Astrocyte of the spinal cord (primary cell): ENCODE data around the gene IFT88.

ENCODE experiments used
- DNase-seq: peaks from one replicate; pipeline ENCODE4 v3.0.0; 2011; ENCODE audit warnings: low read depth, low spot score
- H3K4me3 ChIP-seq: 2 replicates; pipeline ENCODE4 v1.5.1; 2011; ENCODE audit warnings: low read depth, mild to moderate bottlenecking, low read length, moderate library complexity
- in situ Hi-C: cut with HindIII; loops from 2 replicates; pipeline ENCODE4 v1.10.0; 2017; ENCODE audit warnings: low sequenced_read_pairs
- TF ChIP-seq, protein P1 (sequence below): IDR thresholded peaks from 2 replicates; pipeline ENCODE4 v1.5.1; 2012; ENCODE audit warnings: low read depth, mild to moderate bottlenecking, low read length, inconsistent platforms

The IFT88 gene

DNA sequence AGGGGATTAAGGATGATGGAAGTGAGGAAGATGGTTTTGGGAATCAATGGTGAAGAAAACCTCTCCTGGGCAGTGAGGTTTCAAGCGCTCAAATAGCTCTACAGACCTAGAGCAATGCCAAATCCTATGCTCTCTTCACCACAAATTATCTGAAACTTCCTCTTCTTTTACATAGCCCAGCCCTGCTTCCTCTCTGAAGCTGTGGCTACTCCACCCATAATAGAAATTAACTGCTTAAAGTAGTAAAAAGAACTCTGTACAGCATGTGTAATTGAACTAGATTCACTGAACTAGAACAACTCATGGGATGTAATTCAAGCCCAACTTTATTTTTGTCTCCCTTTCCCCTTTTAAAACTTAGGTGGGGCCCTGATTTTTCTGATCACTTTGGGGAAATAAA lies 20.4 kb upstream of the IFT88 start:
- TF ChIP-seq, protein P1, sequence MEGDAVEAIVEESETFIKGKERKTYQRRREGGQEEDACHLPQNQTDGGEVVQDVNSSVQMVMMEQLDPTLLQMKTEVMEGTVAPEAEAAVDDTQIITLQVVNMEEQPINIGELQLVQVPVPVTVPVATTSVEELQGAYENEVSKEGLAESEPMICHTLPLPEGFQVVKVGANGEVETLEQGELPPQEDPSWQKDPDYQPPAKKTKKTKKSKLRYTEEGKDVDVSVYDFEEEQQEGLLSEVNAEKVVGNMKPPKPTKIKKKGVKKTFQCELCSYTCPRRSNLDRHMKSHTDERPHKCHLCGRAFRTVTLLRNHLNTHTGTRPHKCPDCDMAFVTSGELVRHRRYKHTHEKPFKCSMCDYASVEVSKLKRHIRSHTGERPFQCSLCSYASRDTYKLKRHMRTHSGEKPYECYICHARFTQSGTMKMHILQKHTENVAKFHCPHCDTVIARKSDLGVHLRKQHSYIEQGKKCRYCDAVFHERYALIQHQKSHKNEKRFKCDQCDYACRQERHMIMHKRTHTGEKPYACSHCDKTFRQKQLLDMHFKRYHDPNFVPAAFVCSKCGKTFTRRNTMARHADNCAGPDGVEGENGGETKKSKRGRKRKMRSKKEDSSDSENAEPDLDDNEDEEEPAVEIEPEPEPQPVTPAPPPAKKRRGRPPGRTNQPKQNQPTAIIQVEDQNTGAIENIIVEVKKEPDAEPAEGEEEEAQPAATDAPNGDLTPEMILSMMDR = no peak
- no peak overlapping the region for H3K4me3 ChIP-seq
- in situ Hi-C loops = no loop called here
- DNase-seq = no peak

DNA sequence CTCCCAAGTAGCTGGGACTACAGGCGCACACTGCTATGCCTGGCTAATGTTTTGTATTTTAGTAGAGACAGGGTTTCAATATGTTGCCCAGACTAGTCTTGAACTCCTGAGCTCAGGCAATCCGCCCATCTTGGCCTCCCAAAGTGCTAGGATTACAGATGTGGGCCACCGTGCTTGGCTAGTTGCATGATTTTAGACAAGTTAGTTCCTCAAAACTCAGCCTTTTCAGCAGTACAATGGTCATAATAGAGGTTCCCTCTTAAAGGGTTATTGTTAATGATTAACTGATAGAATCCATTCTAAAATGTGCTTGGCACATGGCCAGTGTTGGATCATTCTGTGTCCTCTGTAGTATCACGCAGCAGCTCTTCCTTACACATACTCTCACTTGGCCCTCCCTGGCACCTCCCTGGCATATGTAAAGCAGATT lies 19.5 kb upstream of the IFT88 start:
- in situ Hi-C loops = no loop called here
- DNase-seq = no peak
- TF ChIP-seq, protein P1 = no peak
- no peak overlapping the region for H3K4me3 ChIP-seq

DNA sequence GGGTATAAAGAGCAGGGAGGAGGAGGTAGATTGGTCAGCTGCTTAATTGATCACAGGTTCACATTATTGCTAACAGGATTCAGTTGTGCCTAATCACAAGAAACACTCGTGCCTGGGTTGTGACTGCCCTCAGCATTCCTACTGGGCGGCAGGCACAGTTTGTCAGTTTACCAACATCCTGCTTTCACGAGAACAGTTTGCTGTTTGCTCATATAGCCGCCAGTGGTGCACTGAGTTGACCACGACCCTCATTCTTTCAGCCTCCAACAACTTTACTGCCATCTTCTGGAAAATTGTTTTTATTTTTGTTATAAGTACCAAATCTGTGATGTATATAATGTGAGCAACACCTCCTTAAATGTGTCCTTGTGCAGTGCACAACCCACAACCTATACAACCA lies 16.2 kb upstream of the IFT88 start:
- TF ChIP-seq, protein P1 = no peak
- no peak overlapping the region for H3K4me3 ChIP-seq
- peak; percentile 7 for DNase-seq
- in situ Hi-C loops = no loop called here

DNA sequence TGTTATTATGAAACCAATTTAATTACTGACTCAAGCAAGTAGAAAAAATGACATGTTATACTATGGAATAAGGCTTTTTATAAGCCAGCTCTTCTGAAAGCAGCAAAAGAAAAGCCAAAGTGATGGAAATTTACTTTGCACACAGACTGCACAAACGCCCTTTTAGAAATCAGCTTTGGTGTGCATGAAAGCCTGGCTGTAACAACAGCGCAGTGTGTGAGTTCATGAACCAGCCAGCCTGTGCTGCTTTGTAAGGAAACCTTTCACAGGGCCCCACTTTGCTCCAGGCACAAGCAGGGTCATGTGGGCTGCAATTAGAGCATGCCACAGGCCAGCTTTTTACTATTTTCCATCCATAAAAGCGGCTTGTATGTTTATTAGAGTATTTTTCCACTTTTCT lies 13.6 kb upstream of the IFT88 start:
- DNase-seq = peak; percentile 5
- TF ChIP-seq, protein P1 = no peak
- in situ Hi-C loops = no loop called here
- no peak overlapping the region for H3K4me3 ChIP-seq

DNA sequence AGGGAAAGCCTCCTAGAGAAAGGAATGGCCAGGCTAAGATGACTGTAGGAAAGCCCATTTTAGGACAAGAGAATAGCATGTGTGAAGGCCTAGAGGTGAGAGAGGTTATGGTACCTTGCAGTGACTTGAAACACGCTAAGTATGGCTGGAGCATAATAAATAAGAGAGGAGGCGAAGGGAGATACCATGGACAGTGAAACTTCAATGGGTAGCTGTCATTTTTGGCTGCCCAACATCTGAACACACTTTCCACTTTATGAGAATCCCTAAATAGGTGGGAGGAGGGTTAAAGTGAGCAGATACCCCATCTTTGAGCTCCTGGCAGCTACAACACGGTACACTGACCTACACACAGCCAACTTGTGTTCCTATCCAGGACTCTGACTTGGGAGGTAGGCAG lies 8.0 kb upstream of the IFT88 start:
- in situ Hi-C loops = no loop called here
- no peak for DNase-seq
- TF ChIP-seq, protein P1 = no peak
- H3K4me3 ChIP-seq = no peak overlapping the region

DNA sequence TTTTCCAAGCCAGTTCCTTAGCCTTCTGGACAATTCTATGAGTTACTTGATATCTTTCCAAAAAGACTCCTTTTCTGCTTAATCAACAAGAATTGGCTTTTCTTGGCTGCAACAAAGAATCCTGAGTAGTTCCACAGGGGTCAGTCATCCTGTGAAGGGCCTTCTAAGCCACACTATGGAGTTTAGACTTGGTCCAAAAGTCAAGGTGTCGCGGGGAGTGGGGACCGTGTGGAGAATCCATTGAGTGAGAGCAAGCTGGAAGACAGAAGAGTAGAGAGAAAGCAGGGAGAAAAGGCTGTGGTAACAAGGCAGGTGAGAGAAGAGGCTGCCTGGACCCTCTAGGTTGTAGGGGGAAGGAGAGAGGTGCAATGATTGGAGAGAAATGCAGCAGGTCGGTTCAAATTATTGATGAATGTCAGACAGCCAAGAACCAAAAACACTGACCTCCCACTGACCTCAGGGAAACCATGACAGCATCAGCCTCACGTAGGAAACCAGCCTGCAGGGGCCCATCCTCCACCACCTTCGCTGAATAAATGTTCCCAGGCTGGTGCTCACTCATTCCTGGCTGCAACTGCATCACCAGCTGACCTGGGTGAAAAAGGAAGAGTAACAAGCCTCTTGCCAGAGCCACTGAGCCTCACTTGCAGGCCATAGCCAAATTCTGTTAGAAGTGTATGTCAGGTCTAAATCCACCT lies 7.1 kb upstream of the IFT88 start:
- in situ Hi-C loops = no loop called here
- H3K4me3 ChIP-seq = no peak overlapping the region
- DNase-seq = no peak
- TF ChIP-seq, protein P1 = no peak
